Measurements from ENCODE around the gene APBB2. TPM values are rescaled to one million over a fixed set of nuclear protein-coding genes. Genes with fewer than 3 reads are reported as not detected.

Gene APBB2
- total RNA-seq: 42.5 and 90.2 TPM in 2 replicates

DNA sequence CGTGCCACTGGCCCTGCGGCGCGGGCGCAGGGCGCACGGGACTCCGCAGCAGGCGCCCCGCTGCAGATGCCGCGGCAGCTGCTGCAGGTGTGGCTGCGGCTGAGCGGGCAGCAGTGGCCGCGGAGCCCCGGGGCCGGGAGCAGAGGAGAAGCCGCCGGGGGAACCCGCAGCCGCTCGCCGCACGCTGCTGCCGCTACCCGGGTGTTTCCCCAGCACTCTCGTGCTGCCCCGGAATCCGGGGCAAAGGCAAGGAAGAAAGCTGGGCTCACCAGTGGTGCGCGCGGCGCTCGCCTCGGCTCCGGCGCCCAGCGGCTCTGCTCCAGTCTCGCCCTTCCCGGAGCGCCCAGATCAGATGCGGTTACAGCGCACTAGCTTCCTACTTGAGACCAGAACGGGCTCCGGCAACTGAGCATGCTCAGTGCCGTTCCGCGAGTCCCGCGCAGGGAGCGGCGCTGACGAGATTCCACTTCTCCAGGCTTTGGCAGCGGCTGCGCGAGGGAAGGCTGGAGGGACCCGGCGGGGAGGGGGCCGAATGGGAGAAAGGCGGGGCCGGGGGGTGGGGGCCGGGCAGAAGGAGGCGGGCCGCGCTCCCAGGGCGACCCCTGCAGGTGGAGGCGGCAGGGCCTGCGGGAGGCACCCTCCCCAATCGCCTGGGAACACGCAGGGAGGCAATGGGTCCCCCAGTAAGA lies at the start of gene APBB2:
TSS of gene APBB2 (minus strand) at position 407 of the 689 bp plus-strand sequence. CDS start 181,288 bp downstream, outside the sequence.

GRCh38 chr4:41256740-41257256 lies 42.5 kb upstream of the APBB2 start, which contains the start of gene UCHL1:
Gene UCHL1, plus strand, starts transcription at chr4:41256928. Its CDS starts 49 bp downstream, at chr4:41256977.

Other genes with a start within 250 kb of the APBB2 start
- gene UCHL1, start 42.4 kb upstream of the APBB2 start, total RNA-seq: 337 and 1,497 TPM in 2 replicates